Muscle layer of duodenum (tissue), 2 donors: ENCODE results near the gene APCDD1L.

Source experiments
- H3K27ac ChIP-seq: one replicate; pipeline ENCODE4 v1.7.0; 2013; ENCODE audit warnings: mild to moderate bottlenecking, low read length
- H3K27me3 ChIP-seq: one replicate; pipeline ENCODE4 v1.7.0; 2013; ENCODE audit warnings: low read depth, mild to moderate bottlenecking, control low read depth, low read length
- H3K36me3 ChIP-seq, 2 donors: one replicate each; pipeline ENCODE4 v1.7.0; 2013; ENCODE audit warnings: low read length in 2 of 2, control low read depth in 1 of 2, mild to moderate bottlenecking in 1 of 2; ENCODE audit not compliant: insufficient read depth in 2 of 2, control insufficient read depth in 1 of 2
- H3K4me1 ChIP-seq, 2 donors: one replicate each; pipeline ENCODE4 v1.7.0; 2013; ENCODE audit warnings: low read length in 2 of 2, mild to moderate bottlenecking in 2 of 2, control low read depth in 1 of 2, moderate library complexity in 1 of 2; ENCODE audit not compliant: insufficient read depth in 2 of 2, control insufficient read depth in 1 of 2
- H3K4me3 ChIP-seq, 2 donors: one replicate each; pipeline ENCODE4 v1.7.0; 2013; ENCODE audit warnings: low read length in 2 of 2, low read depth in 1 of 2, mild to moderate bottlenecking in 1 of 2
- H3K9me3 ChIP-seq, 2 donors: one replicate each; pipeline ENCODE4 v1.7.0; 2013; ENCODE audit warnings: low read length in 2 of 2, control low read depth in 1 of 2, mild to moderate bottlenecking in 1 of 2; ENCODE audit not compliant: control insufficient read depth in 1 of 2
- donor health status: healthy.

The APCDD1L gene

DNA sequence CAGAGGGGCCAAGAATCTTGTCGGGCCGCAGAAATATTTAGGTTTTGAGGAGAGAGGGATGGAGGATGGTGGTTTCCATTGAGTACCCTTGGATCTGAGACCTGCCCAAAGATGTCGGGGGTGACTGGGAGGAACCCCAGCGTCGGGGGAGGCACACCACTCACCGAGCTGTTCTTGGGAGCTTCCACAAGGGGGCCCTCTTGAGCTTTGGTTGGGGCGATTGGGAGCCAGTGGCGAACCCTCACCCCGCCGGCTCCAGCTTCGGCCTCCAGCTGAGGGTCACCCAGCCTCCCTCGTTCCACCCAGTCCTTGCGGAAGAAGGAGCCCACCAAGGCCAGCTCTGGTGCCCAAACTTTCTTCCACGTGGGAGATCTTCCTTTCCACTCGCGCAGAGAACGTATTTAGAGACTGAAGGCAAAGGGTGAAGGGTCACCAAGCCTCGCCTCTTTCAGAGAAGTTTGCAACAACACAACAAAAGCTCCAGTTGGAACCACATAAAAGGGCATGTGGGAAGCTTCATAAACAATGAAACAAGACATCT, 33.6 kb downstream of the APCDD1L start:
- Histone ChIP-seq H3K4me1 (peaks cover 0 to 13% of the 10 kb centered on the region in 2 donors), H3K27me3 (no peaks in the 10 kb centered on the region), H3K9me3 (peaks cover 0 to 20% of the 10 kb centered on the region in 2 donors), H3K36me3 (peaks cover 0 to 3% of the 10 kb centered on the region in 2 donors), H3K4me3 (no peak overlapping the region), H3K27ac (no peak overlapping the region)

DNA sequence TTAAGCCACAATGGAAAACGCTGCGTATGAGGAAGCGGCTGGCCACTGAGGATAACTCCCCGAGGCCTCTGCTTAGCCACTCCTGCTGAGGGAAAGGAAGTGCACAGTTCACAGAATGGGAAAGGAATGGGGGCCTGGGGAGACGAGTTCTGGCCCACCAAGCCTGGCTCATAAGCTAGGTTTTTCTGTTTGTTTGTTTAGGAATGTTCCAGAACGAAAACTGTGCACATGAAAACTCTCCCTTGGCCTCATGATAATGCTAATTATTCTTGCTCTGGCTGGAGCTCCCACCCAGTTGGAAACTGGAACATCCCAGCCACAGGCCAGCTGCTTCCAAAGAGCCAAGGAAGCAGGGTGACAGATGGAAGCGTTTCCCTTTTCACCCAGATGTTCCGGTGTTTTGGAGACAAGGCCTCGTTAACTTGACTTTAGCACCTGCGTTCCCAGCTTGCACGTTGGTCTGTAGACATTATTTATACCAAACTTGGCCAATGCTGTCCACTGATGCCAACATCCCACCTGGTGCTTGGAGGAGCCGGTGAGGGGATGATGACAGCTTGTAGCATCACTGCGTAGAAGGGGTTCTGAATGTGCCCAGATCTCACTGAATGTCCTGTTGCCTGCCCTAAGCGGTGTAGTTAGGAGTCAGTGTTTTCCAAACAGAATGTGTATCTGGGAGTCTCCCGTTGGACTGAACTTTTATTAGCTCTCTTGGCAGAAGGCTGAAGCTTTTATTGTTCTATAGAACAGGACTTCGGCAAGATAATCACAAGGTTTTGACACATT, 34.5 kb downstream of the APCDD1L start:
- peaks cover 0 to 13% of the 10 kb centered on the region in 2 donors for H3K4me1 ChIP-seq
- H3K4me3 ChIP-seq, result no peak overlapping the region
- H3K36me3 ChIP-seq, result peaks cover 0 to 3% of the 10 kb centered on the region in 2 donors
- peaks cover 0 to 19% of the 10 kb centered on the region in 2 donors for H3K9me3 ChIP-seq
- H3K27me3 ChIP-seq, result no peaks in the 10 kb centered on the region
- no peak overlapping the region for H3K27ac ChIP-seq

DNA sequence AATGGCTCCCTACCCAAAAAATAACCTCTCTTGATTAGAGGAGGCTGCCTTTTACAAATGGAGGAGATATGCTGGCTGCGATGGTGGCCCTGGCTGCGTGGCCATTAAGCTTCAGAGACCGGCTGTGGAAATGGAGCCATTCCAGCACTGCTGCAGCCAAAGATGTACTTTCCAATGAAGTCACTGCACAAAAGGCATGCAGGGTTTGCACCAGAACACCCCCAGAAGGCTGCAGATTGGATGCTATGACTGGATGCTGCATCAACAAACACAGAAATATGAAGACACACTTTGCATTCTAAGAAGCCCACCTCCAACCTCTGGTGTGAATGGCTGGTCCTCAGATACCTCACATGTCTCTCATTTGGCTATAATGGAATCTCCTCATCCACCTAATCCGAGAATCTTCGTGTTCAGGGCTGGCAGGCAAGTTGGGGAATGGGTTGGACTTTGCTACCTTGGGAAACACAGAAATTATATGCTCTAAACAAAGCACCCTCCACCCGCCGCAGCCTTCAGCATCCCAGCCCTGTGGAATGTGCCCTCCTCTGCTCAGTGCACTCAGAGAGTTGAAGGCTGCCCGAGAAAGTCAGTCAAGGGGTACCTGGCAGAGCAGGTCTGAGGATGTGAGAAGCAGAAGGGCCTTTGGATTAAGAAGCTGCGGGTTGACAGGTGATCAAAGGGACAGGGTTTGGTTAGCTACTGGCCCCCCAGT, 35.3 kb downstream of the APCDD1L start:
- no peak overlapping the region for H3K27ac ChIP-seq
- peaks cover 0 to 13% of the 10 kb centered on the region in 2 donors for H3K4me1 ChIP-seq

DNA sequence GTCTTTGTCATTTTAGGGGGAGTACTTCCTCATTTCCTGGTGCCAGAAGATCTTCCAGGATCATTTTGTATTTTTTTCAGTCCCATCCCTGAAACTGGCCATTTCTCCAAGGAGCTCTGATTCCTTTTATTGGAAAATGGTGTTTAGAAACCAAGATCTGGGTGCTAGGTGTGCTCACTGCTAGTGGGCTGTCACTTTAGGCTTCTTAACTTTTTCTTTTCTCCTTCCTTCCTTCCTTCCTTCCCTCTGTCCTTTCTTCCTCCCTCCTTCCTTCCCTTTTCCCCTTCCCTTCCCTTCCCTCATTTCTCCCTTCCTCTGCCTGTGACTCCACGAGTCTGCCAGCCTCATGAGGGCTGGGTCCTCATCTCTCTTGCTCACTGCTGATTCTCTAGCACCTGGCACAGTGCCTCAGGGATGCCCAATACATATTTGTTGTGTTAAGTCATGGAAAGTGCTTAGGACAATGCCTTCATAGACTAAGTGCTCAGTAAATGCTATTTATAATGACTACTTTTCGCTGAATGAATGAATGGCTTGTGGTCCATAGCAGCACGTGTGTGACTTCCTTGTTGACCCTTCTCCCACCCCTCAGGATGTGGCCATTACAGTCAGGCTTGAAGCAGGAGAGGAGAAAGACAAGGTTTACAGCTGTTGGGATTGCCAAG, 36.9 kb downstream of the APCDD1L start:
- Histone ChIP-seq H3K27ac (no peak overlapping the region), H3K4me3 (no peak overlapping the region), H3K27me3 (no peaks in the 10 kb centered on the region), H3K4me1 (peaks cover 0 to 13% of the 10 kb centered on the region in 2 donors), H3K36me3 (no peaks in the 10 kb centered on the region), H3K9me3 (peaks cover 0 to 13% of the 10 kb centered on the region in 2 donors)

More for the DNA sequence above, 35.3 kb downstream of the APCDD1L start:
- peaks cover 0 to 13% of the 10 kb centered on the region in 2 donors for H3K9me3 ChIP-seq
- H3K27me3 ChIP-seq, result no peaks in the 10 kb centered on the region
- no peak overlapping the region for H3K4me3 ChIP-seq
- no peaks in the 10 kb centered on the region for H3K36me3 ChIP-seq

DNA sequence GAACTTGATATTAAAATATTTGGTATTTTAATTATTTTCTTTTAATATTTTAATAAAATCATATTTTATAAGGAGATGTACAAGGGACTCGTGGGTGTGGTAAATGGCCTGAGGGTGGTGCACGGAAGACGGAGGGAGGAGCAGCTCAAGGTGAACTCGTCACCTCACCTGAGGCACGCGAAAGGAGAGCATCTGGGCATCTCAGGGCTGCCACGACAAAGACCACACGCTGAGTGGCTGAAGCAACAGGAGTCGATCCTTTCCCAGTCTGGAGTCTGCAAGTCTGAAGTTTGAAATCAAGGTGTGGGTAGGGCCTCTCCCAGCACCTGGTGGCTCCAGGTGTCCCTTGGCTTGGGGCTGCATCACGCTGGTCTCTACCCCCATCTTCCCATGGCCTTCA, 39.7 kb downstream of the APCDD1L start:
- peaks cover 0 to 13% of the 10 kb centered on the region in 2 donors for H3K9me3 ChIP-seq
- H3K4me3 ChIP-seq, result no peak overlapping the region
- H3K27ac ChIP-seq, result no peak overlapping the region
- peaks cover 0 to 18% of the 10 kb centered on the region in 2 donors for H3K4me1 ChIP-seq
- no peaks in the 10 kb centered on the region for H3K36me3 ChIP-seq
- H3K27me3 ChIP-seq, result no peaks in the 10 kb centered on the region

DNA sequence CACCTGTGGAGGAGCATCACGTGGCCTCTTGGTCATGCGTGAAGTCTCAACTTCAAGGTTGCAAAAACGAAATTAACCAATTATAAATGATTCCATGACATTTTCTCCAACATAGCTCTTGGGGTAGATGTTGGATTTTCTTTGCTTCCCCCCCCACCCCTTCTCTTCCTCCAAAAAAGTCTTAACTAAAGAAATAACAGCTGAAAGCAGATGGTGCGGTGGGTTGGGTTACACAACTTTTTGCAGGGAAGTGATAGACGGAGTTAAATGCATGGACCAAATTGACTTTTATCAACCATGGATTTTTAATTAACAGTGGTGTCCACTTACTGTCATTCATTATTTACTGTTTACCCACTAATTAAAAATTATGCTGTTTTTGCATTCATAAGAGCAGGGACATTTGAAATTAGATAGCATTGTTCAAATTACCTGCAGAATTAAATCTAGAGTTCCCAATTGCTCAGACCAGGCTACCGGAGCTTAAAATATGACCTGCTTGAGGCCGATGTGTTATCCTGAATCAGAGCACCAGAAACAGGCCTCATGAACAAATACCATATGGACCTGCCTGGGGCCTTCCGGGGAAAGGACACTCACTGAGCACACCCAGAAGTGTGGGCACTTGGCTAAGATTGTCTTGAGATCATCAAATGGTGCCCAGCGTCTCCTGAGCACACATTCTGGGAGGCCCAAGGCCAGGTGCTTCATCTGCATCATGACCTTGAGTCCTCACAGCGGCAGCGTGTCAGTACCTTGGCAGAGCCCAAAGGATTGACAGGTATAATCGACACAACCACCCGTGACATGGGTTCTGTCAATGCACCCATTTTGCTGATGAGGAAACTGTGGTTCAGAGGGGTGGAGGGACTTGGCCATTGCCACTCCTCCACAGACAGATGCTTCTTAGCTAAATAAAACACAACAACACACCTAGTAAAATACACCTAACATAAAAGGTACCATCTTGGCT, 41.5 kb downstream of the APCDD1L start:
- peaks cover 0 to 13% of the 10 kb centered on the region in 2 donors for H3K9me3 ChIP-seq
- no peak overlapping the region for H3K27ac ChIP-seq
- H3K36me3 ChIP-seq, result no peaks in the 10 kb centered on the region
- H3K27me3 ChIP-seq, result no peaks in the 10 kb centered on the region
- no peak overlapping the region for H3K4me3 ChIP-seq
- peaks cover 0 to 13% of the 10 kb centered on the region in 2 donors for H3K4me1 ChIP-seq

DNA sequence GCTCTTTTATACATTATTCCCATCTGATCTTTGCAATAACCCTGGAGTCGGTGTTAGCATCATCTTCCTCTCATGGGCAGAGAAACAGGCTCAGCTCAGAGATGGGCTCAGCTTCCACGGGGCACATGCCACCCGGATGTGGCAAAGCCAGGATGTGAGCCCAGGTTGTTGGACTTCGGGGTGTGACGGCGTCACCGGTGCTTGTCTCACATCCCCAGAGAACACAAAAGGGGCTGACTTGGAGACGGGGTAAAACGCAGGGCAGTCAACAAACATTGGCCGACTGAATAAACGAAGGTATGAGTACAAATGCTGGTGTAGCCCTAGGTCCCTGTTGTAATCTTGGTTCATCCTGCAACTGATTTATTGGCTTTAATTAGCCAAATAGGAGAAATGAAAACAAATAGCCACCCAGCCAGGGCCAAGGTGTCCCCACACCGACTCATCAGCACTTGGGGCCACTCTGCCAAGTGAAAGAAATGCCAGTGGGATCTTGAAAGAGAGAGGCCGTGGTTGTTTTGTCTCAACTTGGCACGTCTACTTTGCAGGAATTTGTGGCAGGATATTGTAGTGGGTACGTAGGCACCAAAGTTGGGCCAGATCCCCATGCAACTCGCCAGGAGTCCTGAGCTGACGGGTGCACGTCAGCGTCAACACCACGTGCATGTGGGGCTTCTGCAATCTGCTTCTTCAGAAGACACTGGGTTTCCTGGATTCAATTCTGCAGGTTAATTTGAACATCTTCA, 42.8 kb downstream of the APCDD1L start:
- Histone ChIP-seq H3K4me3 (no peak overlapping the region), H3K4me1 (peaks cover 0 to 25% of the 10 kb centered on the region in 2 donors), H3K27ac (no peak overlapping the region), H3K9me3 (peaks cover 0 to 2% of the 10 kb centered on the region in 2 donors), H3K36me3 (no peaks in the 10 kb centered on the region), H3K27me3 (no peaks in the 10 kb centered on the region)

DNA sequence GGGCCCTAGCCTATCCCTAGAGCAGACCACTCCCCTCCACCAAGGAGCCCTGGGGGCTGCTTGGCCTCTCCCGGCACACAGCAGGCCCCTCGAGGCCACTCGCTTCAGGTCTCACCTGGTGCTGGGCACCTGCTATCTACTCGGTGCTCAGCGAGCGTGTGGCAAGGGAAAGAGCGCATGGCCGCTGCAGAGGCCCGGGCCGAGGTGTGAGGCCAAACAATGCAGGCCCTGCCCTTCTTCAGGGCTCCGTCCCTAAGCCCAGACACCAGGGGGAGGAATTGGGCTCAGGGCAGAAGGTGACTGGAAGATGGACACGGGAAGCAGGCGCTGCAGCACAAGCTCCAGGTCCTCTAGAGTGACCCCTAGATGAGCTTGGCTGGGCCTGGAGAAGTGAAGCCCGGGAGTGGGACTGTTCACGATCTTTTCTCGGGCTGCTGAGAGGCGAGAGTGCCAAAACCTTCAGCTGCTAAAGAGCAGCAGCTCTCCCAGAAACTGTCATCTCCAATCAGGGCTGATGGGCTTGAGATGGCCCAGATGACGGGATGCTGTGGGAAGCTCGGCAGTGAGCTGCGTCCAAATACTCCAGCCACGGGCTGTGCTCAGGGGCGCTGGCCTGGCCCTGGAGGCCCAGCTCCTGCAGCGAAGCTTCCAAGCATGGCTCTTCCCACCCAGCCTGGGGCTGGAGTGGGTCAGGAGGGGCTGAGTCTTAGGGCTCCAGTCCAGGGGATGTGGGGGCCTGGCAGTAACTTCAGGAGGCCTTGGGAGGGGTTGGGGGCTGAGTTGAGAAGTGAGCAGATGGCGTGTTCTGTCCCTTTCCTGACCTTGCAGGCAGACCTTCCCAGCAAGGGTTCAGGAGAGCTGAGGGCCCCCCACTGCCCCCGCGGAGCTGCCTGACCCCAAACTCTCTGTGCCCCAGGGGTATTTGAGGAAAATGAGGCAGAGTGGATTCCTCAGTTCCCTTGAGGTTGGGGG, 43.7 kb downstream of the APCDD1L start:
- Histone ChIP-seq H3K27ac (no peak overlapping the region), H3K4me1 (peaks cover 0 to 25% of the 10 kb centered on the region in 2 donors), H3K27me3 (no peaks in the 10 kb centered on the region), H3K36me3 (no peaks in the 10 kb centered on the region), H3K9me3 (no peaks in the 10 kb centered on the region), H3K4me3 (no peak overlapping the region)

DNA sequence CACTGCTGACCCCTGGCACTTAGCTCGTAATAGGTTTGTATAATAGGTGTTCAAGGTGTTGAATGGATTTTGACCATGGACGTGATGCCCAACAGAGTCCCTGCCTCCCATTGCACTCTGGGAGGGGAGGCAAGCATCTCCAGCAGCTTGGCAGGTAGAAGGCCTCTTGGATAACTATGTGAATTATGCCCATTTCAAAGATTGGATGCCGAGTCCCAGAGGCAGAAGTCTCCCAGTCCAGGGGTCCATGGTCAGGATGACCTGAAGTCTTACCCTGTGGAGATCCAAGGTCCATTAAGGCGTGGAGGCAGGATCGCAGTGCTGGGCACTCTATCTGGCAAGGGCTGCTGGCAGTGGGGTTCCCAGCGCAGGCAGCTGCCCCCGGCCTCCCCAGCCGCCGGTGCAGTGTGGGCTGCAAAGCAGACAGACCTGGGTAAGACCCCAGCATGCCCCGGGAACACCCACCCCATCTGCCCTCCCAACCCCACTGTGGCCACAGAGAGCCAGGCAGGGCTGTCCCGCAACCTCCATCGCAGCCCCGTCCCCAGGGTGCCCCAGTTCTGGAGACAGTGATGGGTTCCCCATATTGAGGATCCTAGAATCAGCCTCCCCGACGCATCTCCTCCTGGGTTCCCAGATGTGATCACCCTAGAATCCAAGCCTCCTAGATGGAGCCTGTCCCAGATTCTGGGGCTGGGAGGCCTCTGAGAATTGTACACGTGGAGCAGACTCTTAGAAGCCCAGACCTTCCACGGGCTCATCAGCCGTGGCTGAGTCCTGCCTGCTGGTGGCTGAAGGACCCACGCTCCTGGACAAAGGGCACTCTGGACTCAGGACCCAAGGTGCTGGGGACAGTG, 44.6 kb downstream of the APCDD1L start:
- Histone ChIP-seq H3K27me3 (no peaks in the 10 kb centered on the region), H3K9me3 (no peaks in the 10 kb centered on the region), H3K36me3 (no peaks in the 10 kb centered on the region), H3K27ac (no peak overlapping the region), H3K4me1 (peaks cover 0 to 25% of the 10 kb centered on the region in 2 donors), H3K4me3 (no peak overlapping the region)
